HS-27A (cell line): ENCODE data around the gene LRRC74A.
"Not testable (repeated sequence)": the region's sequence is repeated elsewhere in the genome, so short reads cannot be mapped to it uniquely, and the experiment has no call there.

ENCODE experiments used
- DNase-seq: peaks from one replicate; pipeline ENCODE4 v3.0.0-alpha.2; 2012; ENCODE audit warnings: low read depth, missing footprints

Gene LRRC74A

GRCh38 chr14:76891391-76891790, 65.2 kb downstream of the LRRC74A start:
- DNase-seq, result no peak

GRCh38 chr14:76894308-76894707, 68.1 kb downstream of the LRRC74A start:
- no peak for DNase-seq

- DNase-seq, result not testable (repeated sequence)
Observed at GRCh38 chr14:76898006-76898405, 71.8 kb downstream of the LRRC74A start.

GRCh38 chr14:76900682-76901081, 74.5 kb downstream of the LRRC74A start:
- no peak for DNase-seq

- DNase-seq, result no peak
Observed at GRCh38 chr14:76901171-76902055, 75.2 kb downstream of the LRRC74A start.

- DNase-seq, result no peak
Observed at GRCh38 chr14:76902591-76902990, 76.4 kb downstream of the LRRC74A start.

- no peak for DNase-seq
Observed at GRCh38 chr14:76904100-76904739, 78.0 kb downstream of the LRRC74A start.

- DNase-seq, result peak; percentile 77
Observed at GRCh38 chr14:76904740-76905569, 78.7 kb downstream of the LRRC74A start.

- no peak for DNase-seq
Observed at GRCh38 chr14:76908834-76909233, 82.6 kb downstream of the LRRC74A start.

- no peak for DNase-seq
Observed at GRCh38 chr14:76909266-76909665, 83.1 kb downstream of the LRRC74A start.

GRCh38 chr14:76910371-76910890, 84.2 kb downstream of the LRRC74A start:
- no peak for DNase-seq

- no peak for DNase-seq
Observed at GRCh38 chr14:76911473-76911872, 85.3 kb downstream of the LRRC74A start.

GRCh38 chr14:76914533-76915081, 88.4 kb downstream of the LRRC74A start:
- DNase-seq, result not testable (repeated sequence)

GRCh38 chr14:76916040-76916715, 90.0 kb downstream of the LRRC74A start:
- DNase-seq, result no peak

GRCh38 chr14:76917158-76917596, 91.0 kb downstream of the LRRC74A start:
- no peak for DNase-seq

- no peak for DNase-seq
Observed at GRCh38 chr14:76917745-76918255, 91.6 kb downstream of the LRRC74A start.

GRCh38 chr14:76918256-76918781, 92.1 kb downstream of the LRRC74A start:
- peak; percentile 72 for DNase-seq

- DNase-seq, result peak; percentile 95
Observed at GRCh38 chr14:76918782-76919394, 92.7 kb downstream of the LRRC74A start.
